ENCODE measurements around the gene C12orf76. TPM values are rescaled to one million over a fixed set of nuclear protein-coding genes. Genes with fewer than 3 reads are reported as not detected.
A peak's percentile ranks its signal among the peaks of the same experiment; 100 is the strongest.
"Not testable (repeated sequence)": the region's sequence is repeated elsewhere in the genome, so short reads cannot be mapped to it uniquely, and the experiment has no call there.

Gene C12orf76
- total RNA-seq, 1 experiment from 2014 or later = 10.7 TPM

DNA sequence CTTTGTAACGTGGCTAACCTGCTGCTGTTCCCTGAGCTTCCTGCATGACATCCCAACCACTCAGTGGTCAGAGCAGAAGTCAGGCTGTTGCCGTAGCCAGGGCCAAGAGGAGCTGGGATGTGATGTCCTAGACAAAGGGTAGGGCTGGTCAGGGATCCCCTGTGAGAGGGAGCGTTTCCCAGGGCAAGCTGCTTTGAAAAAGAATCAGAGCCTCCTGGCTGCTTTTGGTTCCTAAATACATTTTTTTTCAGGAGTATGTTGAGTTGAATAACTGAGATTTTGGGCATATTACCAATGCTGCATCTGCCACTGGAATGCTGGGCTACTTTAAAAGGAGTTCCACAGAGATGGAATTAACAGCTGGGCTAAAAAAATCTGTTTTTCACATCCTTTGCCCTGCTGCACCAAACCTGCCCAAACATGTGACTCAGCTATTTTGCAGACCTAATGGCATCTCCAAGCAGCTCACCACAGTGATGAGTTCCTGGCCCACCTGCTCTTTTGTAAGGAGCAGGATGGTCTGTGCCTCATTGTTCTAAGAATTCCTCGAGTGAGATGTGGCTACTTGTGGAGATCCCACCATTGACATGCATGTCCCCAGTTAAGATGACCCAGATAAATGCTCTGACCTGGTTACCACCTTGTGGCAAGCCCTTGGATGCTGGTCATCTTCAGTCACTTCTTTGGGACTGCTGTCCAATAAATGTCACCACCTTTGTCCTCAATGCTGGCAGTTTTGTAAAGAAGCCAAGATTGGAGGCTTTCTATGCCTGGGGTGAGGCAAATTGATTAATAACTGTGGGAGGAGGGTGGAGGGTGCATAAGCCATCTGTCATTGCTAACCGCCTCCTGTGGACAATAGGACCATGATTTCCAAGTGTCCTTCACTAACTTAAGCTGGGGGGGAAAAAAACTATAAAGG is 25.0 kb downstream of the C12orf76 start:
- DNase-seq (ENCODE audit: low read depth) = peak; percentile 16

DNA sequence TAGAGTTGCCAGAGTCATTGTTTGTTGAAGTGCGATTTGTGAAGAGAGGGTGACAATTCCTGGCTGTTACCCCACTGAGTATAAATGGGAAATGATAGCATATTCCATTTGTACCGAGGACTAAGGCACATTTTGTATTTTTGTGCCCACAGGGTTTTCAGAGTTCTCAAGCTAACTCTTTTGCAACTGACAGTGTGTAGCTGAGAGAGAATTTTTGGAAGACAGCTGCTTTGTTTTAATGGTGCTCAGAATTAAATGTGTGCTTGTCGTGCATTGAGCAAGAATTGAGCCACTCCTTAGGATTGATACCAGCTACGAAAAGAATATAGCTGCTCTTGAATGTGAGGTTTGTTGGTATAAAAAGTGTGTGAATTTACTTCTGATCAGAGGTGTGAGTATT is 27.4 kb downstream of the C12orf76 start:
- no peak for DNase-seq (ENCODE audit: low read depth)

DNA sequence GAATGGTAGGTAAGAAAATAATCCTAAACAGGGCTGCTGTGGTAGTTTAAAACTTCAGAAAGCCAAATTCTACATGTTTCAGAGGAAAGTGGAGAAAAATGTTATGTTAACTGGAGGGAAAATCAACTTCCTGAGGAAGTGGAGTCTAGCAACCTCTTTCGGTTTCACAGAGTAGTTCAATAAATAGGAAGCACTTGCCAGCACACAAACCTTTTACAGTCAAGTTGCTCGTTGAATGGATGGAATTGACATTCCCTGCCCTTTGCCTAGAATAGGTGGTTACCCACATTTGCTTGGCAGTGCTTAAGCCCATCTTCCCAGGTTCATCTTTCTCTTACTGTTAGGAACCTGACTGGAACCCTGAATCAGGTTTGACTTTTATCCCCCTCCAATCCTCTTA is 33.2 kb downstream of the C12orf76 start:
- DNase-seq (ENCODE audit: low read depth) = no peak

DNA sequence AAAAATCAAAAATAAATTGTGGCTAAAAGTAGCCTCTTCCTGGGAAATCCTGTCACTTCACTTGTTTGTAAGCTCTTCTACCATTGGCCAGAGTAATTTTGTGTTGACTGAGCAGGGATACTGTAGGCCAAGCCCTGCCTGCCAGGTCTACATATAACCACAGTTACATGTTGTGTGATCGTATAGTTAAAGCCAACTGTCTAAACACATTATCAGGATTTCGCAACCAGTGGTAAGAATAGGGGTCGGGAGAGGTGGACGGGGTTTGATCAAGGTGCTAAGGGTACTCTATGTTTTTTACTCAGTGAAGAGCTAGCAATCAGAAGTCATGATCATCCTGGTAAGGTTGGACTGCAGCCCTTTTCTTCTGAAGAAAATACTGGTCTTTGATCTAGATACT is 35.7 kb downstream of the C12orf76 start:
- no peak for DNase-seq (ENCODE audit: low read depth)

DNA sequence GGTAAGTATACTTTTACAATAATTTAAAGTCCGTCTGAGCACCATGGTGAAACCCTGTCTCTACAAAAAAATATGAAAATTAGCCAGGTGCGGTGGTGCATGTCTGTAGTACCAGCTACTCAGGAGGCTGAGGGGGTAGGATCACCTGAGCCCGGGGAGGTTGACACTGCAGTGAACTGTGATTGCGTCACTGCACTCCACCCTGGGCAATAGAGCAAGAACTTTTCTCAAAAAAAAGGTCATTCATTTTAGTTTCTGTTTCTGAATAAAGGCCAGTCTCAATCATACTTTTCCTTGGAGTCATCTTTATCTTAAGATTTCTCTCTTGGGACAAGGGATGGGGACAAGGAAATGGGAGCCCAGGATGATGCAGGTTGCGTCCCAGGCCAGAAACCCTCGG is 36.2 kb downstream of the C12orf76 start:
- DNase-seq (ENCODE audit: low read depth) = no peak

DNA sequence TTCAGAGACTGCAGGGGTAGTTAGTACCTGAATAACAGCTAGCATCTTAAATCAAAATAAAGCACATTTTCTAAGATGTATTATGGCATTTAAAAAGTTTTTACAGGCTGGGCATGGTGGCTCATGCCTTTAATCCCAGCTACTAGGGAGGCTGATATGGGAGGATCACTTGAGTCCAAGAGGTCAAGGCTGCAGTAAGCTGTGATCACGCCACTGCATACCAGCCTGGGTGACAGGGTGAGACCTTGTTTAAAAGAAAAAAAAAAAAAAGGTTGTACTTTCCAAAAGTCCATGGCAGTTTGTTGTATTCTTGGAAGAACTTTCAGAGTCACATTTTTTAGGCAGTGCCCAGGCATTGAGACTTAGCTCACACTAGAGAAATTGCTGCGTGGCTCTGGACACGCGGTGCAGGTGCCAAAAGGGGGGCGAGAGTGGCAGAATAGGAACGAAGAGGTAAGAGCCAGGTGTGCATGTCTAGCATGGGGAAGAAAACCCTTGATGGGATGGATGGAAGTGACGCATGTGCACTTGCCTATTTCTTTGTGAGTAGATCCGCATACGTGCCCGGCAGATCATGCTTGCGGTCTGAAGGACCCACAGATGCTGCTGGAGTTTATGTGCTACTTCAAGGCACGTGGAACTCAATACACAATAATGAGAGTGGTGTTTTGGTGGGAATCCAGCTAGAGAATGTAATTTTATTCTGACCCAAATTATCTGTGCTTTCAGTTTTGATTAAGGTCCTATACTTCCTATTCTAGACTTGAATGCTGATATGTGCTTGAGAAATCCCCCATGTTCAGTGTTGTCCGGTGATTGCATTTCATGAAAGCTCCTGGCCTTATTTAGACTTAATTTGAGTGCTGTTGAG is 37.2 kb downstream of the C12orf76 start:
- DNase-seq (ENCODE audit: low read depth) = no peak

DNA sequence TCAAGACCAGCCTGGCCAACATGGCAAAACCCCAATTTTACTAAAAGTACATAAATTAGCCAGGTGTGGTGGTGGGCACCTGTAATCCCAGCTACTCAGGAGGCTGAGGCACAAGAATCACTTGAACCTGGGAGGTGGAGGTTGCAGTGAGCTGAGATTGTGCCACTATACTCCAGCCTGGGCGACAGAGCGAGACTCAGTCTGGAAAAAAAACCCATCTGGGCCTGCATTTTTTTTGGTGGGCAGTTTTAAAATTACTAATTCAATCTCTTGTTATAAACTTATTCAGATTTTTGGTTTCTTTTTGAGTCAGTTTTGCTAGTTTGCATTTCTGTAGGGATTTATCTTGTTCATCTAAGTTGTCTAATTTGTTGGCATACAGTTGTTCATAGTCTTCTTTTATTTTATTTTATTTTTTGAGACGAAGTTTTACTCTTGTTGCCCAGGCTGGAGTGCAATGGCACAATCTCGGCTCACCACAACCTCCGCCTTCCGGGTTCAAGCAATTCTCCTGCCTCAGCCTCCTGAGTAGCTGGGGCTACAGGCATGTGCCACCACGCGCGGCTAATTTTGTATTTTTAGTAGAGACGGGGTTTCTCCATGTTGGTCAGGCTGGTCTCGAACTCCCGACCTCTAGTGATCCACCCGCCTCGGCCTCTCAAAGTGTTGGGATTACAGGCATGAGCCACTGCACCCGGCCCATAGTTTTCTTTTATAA is 39.5 kb downstream of the C12orf76 start:
- DNase-seq (ENCODE audit: low read depth) = not testable (repeated sequence)

DNA sequence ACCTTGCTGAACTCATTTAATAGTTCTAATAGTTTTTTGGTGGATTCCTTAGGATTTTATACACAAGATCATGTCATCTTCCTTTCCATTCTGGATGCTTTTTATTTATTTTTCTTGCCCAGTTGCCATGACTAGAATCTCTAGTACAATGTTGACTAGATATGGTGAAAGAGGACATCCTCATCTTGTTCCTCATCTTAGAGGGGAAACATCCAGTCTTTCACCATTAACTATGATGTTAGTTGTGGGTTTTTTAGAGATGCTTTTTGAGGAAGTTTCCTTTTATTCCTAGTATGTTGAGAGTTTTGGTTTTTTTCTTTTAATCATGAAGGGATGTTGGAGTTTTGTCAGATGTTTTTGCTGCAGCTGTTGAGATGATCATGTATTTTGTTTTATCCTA is 40.4 kb downstream of the C12orf76 start:
- DNase-seq (ENCODE audit: low read depth) = no peak

DNA sequence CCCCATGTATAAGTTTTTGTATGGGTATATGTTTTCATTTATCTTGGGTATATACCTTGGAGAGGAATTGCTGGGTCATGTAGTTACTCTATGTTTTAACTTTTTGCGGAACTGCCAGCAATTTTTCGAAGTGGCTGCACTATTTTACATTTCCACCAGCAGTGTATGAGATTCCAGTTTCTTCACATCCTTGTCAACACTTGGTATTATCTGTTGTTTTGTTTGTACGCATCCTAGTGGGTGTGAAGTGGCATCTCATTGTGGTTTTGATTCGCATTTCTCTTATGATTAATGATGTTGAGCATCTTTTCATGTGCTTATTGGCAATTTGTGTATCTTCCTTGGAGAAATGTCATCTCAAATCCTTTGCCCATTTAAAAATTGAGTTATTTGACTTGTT is 42.2 kb downstream of the C12orf76 start:
- no peak for DNase-seq (ENCODE audit: low read depth)

DNA sequence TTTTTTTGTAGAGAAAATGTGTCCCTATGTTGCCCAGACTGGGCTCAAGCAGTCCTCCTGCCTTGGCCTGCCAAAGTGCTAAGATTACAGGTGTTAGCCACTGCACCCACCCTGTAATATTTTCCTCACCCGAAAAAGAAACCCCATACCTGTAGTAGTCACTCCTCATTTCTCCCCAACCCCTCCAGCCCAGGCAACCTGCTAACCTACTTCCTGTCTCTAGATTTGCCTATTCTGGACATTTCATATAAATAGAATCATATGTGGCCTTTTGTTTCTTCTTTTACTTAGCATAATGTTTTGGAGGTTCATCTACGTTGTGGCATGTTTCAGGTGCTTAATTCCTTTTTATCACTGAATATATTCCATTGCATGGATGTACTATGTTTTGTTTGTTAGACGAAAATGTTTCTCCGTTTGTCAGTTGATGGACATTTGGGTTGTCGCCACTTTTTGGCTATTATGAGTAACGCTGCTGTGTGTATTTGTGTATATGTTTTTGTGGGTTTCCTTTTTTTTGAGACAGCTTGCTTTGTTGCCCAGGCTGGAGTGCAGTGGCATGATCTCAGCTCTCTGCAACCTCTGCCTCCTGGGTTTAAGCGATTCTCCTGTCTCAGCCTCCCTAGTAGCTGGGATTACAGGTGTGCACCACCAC is 42.9 kb downstream of the C12orf76 start:
- DNase-seq (ENCODE audit: low read depth) = no peak

DNA sequence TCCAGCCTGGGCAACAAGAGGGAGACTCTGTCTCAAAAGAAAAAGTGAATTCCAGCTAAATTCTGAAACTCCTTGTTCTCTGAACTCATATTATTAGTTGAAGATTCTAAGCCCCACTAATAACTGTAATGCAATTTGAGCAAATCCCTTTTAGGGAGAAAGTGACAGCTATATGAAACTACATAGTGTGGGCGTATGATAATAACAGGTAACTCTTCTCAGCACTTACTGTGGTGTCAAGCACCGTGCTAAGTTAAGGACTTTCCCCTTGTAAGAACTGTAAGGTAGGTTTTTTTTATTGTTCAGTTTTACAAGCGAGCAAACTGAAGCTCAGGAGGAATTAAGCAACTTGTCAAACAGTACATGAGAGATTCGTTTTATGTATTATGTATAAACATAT is 43.7 kb downstream of the C12orf76 start:
- no peak for DNase-seq (ENCODE audit: low read depth)

DNA sequence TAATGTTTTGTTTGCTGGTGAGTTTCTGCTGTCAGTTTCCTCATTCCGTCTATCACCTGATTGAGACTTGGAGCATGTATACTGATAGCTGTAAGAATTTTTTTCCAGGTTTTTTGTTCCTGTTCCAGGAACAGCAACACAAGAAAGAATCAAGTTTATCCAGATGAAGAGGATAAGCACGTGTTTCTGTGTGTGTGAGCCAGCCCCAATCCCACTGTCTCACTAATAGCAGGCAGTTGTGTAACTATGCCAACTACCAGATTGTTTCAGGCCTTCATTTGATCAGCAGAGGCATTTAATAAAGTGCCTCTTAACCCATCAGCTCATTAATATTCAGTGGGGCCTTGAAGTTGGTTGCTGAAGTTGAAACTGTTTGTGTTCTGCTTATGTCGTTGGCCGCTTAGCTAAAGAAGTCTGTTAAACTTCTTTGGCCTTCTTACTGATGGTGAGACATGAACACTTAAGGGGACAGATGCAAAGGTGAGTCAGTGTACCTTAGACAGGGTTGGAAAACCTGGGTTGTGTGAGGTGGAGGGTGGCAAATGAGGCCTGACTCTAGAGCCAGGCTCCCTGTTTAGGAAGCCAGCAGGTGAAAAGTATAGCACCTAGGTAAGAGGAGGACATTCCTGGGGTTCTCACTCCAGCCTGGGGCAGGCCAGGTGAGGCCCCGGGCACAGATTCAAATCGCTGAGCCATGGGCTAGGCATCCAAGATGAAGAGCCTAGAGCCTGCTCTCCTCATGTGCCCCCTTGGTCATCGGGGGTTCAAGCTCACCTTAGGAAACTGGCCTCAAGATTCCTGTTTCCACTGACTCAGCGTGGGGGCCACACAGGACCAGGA is 45.4 kb downstream of the C12orf76 start:
- no peak for DNase-seq (ENCODE audit: low read depth)

DNA sequence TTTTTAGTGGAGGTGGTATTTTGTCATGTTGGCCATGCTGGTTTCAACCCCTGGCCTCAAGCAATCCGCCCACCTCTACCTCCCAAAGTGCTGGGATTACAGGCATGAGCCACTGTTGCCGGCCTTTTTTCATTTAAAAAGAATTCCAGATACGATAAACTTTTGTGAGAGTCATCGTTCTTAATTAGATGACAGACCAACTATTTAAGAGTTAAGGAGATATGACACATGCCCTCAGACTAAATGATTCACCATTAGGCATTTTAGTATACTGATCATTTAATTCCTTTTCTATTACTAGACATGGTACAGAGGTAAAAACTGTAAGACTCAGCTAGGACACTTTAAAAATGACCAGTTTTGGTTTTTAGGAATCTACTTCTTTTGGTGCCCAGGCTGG is 46.7 kb downstream of the C12orf76 start:
- peak; percentile 74 for DNase-seq (ENCODE audit: low read depth)

DNA sequence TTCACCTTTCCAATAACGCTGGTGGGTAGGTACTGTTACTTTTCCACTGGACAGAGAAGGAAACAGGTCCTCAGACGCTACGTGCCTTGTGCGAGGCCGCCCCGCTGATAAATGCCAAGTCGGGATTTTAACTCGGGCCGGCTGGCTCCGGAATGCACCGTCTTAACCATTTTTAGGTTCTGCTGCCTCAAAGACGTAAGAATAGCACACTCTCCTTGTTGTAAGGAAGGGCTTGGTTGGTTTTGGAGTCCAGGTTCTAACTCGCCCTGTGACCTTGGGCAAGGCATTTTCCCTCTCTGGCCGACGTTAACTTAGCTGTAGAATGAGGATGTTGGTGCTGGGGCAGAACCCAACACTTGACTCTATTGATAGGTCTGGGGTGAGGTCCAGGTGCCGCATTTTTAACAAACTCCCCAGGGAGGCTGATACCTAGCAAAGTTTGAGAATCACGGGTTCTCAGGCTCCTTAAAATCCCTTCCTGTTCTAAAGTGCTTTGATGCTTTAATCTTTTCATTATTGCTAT is 48.3 kb downstream of the C12orf76 start:
- peak; percentile 18 for DNase-seq (ENCODE audit: low read depth)

DNA sequence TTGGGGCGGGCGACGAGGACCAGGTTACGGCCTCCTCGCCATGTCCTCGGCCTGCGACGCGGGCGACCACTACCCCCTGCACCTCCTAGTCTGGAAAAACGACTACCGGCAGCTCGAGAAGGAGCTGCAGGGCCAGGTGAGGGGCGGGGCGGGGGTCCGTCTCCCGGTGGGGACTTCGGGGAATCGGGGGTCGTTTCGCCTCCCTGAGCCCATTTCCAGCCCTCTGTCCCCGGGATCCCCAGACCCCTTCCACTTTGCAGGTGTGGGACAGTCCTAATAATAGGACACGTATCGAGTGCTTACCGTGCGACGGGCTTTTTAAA is 48.7 kb downstream of the C12orf76 start:
- DNase-seq (ENCODE audit: low read depth) = no peak

DNA sequence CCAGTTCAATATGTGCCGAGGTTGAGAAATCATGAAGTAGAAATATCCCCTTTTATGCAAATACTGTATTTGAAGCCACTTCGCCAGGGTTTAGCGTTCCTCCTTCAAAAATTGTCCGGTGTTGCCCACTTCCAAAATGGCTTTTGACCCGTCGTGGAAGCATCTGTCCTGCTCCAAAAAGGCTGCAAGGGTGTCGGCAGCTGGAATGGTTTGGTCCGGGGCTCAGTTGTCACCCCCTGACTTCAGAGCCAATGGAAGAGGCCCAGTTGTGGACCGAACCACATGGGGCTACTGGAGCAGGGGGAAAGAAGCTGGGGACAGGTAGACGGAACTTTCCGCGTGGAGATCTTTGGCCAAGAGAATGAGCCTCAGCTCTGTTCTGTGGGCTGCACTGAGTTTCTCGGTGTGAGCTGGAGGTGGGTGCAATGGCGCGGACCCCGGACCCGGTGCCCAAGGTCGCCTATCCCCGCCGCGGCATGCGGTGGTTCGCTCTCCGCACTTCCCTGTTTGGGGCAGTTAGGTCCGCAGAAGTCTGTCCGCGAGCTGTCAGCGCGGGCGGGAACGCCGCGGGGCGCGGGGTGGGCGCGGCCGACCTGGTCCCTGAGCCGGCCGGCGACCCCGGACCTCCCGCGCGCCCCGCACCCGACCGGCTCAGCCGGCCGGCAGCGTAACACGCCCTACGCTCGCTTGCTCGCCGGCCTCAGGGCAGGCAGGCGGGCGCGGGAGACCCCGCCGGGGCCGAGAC is 49.2 kb downstream of the C12orf76 start, which contains the start of gene ANKRD13A:
ANKRD13A (plus strand) TSS at position 527 of the 745 bp plus-strand sequence. CDS start 259 bp downstream, outside the sequence.
- peak; percentile 86 for DNase-seq (ENCODE audit: low read depth)

DNA sequence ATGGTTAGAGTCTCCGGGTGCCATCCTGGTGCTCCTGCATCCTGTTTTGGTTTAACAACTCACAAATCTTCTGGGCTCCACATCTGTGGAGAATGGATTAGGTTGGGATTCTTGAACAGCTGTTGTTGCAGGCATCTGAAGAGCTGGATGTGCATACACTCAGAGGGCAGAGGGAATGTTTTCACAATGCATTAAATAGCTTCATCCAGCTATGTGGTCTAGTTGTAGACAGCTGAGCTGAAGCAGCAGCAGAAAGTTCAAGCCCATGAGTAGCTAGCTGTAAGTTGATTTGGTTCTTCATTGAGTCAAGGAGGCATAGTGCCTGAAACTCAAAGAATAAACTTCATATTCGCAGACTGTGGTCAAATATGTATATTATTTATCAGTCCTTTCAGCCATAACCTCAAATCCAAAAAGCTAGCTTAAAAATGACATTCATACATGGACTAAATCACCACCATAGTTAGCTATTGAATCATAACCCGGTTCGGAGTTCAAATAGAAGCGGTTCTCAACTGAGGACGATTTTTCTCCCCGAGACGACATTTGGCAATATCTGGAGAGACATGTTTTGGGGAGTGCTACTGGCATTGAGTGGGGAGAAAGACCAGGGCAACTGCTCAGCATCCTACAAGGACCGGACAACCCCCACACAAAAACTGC is 50.0 kb downstream of the C12orf76 start:
- no peak for DNase-seq (ENCODE audit: low read depth)

DNA sequence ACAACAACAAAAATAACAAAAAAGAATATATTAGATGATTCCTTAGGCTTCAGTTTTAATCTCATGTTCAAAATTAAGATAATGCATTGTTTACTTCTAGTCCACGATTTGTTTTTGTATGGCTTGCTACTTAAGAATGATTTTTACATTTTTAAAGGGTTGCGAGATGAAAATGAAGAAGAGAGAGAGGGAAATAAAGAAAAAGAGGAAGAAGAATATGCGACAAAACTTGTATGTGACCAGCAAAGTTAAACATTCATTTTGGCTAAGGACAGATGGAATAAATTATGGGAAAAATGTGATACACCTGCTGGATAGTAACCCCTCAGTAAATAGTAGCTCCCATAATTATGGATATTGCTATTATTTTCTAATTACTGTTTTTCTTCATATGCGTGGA is 50.9 kb downstream of the C12orf76 start:
- DNase-seq (ENCODE audit: low read depth) = no peak

DNA sequence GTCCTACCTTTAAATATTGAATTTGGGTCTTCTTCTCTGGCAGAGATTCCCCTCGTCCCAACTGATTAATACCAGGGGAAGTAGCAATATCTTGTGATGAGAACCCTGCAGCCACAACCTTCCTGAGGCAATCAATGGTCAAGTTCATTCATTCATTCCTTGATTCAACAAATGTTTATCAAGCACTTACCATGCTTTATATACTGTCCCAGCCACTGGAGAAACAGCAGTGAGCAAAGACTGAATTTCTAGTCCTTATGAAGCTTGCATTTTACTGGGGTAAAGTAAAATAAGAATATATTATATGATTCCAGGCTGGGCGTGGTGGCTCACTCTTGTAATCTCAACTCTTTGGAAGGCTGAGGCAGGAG is 51.9 kb downstream of the C12orf76 start:
- DNase-seq (ENCODE audit: low read depth) = no peak

Data from HT1080 (cell line).